A673 (cell line): ENCODE results near the gene EPN1. TPM values are rescaled to one million over a fixed set of nuclear protein-coding genes. Genes with fewer than 3 reads are reported as not detected.

Experiments
- BruUV-seq: library from RNA; stranded (reverse); fragments of 400-500 nt; replicated peaks from 2 replicates; lab custom pipeline; 2021; lab: Mats Ljungman, UMichigan
- CTCF ChIA-PET: fragments of 300-600 bp; sonication (Branson Sonifier 250); formaldehyde crosslinking; loops from one replicate; lab custom pipeline; 2022; ENCODE audit warnings: antibody characterized with exemption; lab: Charles Lee
- POLR2A ChIA-PET: fragments of 300-600 bp; sonication (Branson Sonifier 250); formaldehyde crosslinking; loops from one replicate; lab custom pipeline; 2022; ENCODE audit warnings: antibody characterized with exemption; ENCODE audit not compliant: low non-redundant PET; lab: Charles Lee
- DNase-seq: peaks from one replicate; pipeline ENCODE4 v3.0.0-alpha.2; 2015; ENCODE audit warnings: low spot score
- H3K27ac ChIP-seq: fragments of 200-600 bp; sonication (generic); 2 replicates; pipeline ENCODE4 v1.5.1; 2016; ENCODE audit warnings: mixed run types, low read depth, mild to moderate bottlenecking, mixed read lengths, antibody characterized with exemption, low read length; ENCODE audit not compliant: poor library complexity, severe bottlenecking
- H3K27me3 ChIP-seq: fragments of 200-600 bp; sonication (generic); replicated peaks from 2 replicates; pipeline ENCODE4 v1.6.1; 2017; ENCODE audit warnings: mixed run types, low read depth, mild to moderate bottlenecking, mixed read lengths, antibody characterized with exemption, low read length; ENCODE audit not compliant: insufficient read depth, poor library complexity
- H3K36me3 ChIP-seq: fragments of 200-600 bp; sonication (generic); 2 replicates; pipeline ENCODE4 v1.6.1; 2016; ENCODE audit warnings: mixed run types, mild to moderate bottlenecking, mixed read lengths, antibody characterized with exemption, low read length; ENCODE audit not compliant: insufficient read depth, poor library complexity, severe bottlenecking
- H3K4me1 ChIP-seq: fragments of 200-600 bp; sonication (generic); 2 replicates; pipeline ENCODE4 v1.6.1; 2017; ENCODE audit warnings: mixed run types, mild to moderate bottlenecking, mixed read lengths, antibody characterized with exemption, low read length; ENCODE audit not compliant: insufficient read depth, poor library complexity, severe bottlenecking
- H3K4me3 ChIP-seq: fragments of 200-600 bp; sonication (generic); 2 replicates; pipeline ENCODE4 v1.5.1; 2016; ENCODE audit warnings: low read depth, mixed run types, mild to moderate bottlenecking, mixed read lengths, low read length; ENCODE audit not compliant: poor library complexity, severe bottlenecking
- H3K9me3 ChIP-seq: fragments of 200-600 bp; sonication (generic); 2 replicates; pipeline ENCODE4 v1.6.1; 2016; ENCODE audit warnings: mixed run types, low read depth, mild to moderate bottlenecking, mixed read lengths, antibody characterized with exemption, low read length; ENCODE audit not compliant: poor library complexity, severe bottlenecking
- EZH2 ChIP-seq: fragments of 200-600 bp; sonication (generic); IDR thresholded peaks from 2 replicates; pipeline ENCODE4 v1.6.1; 2017; ENCODE audit warnings: borderline replicate concordance, low read depth, mild to moderate bottlenecking, mixed read lengths, antibody characterized with exemption, low read length; ENCODE audit not compliant: poor library complexity, severe bottlenecking
- intact Hi-C: fragments of 100-400 bp; cut with micrococcal nuclease; formaldehyde crosslinking; loops from one replicate; pipeline ENCODE4 v1.10.0; 2022; ENCODE audit not compliant: unreplicated experiment
- total RNA-seq: library from RNA; stranded (reverse); gene quantifications from 2 replicates; pipeline ENCODE4 v1.2.3, GENCODE V29; 2021
- TF ChIP-seq, protein P1 (sequence below): fragments of 300-800, 200-600 bp; sonication (generic); conservative IDR thresholded peaks from 2 replicates; pipeline ENCODE4 v1.5.1; 2017; ENCODE audit warnings: low read depth, mild to moderate bottlenecking, antibody characterized with exemption, low read length, moderate library complexity, mixed read lengths

Gene EPN1
- total RNA-seq, 1 experiment from 2014 or later, result 178 TPM

DNA sequence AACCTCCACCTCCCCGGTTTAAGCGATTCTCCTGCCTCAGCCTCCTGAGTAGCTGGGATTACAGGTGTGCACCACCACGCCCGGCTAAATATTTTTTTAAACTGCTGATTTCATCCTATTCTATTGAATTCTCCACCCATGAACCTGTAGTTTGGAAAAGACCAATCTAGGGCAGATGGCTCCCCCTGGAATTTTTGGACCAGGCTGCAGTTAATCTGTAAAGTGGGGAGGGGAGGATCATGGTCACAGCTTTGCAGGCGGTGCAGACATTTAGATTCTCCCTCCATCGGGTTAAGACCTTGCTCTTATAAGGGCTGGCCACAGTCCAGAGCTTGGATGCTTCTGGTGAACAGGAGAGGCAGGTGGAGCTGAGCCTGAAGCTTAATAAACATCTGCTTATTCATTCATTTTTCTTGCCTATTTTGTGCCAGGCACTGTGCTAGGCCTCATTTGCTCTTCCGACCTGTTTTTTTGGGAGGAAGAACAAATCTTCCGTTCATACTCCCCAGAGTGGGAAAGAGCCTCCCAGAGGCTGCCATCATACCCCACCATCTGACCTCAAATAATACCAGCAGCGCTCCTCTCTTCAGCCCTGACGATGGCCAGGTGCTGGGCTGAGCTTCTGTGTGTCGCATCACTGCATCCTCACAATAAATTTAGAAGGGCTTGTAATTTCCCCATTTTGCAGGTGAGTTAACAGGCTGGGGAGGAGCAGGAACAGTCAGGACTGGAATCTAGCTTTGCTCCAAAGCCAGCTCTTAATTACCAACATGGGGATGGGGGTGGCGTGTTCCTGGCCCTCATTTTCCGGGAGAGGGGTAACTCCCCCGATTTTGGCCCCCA, 27.9 kb upstream of the EPN1 start:
- no TSS peak for BruUV-seq
- peak overlapping the region; percentile 93 for H3K4me3 ChIP-seq
- ChIA-PET POLR2A (no interaction called here), CTCF (interaction anchor here (0.8 to 1.0 kb wide), 2 partner anchors 14 to 23 kb away, joined by 3 read pairs; partner anchors contain the start of gene ZNF784)
- TF ChIP-seq EZH2, result no peak
- TF ChIP-seq, protein P1, sequence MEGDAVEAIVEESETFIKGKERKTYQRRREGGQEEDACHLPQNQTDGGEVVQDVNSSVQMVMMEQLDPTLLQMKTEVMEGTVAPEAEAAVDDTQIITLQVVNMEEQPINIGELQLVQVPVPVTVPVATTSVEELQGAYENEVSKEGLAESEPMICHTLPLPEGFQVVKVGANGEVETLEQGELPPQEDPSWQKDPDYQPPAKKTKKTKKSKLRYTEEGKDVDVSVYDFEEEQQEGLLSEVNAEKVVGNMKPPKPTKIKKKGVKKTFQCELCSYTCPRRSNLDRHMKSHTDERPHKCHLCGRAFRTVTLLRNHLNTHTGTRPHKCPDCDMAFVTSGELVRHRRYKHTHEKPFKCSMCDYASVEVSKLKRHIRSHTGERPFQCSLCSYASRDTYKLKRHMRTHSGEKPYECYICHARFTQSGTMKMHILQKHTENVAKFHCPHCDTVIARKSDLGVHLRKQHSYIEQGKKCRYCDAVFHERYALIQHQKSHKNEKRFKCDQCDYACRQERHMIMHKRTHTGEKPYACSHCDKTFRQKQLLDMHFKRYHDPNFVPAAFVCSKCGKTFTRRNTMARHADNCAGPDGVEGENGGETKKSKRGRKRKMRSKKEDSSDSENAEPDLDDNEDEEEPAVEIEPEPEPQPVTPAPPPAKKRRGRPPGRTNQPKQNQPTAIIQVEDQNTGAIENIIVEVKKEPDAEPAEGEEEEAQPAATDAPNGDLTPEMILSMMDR, result no peak
- no peaks in the 10 kb centered on the region for H3K9me3 ChIP-seq
- H3K36me3 ChIP-seq, result peaks cover 23% of the 10 kb centered on the region
- peak overlapping the region; percentile 98 for H3K27ac ChIP-seq
- H3K4me1 ChIP-seq, result peaks cover 32% of the 10 kb centered on the region
- intact Hi-C loops, result no loop called here
- no peaks in the 10 kb centered on the region for H3K27me3 ChIP-seq
- DNase-seq, result no peak

DNA sequence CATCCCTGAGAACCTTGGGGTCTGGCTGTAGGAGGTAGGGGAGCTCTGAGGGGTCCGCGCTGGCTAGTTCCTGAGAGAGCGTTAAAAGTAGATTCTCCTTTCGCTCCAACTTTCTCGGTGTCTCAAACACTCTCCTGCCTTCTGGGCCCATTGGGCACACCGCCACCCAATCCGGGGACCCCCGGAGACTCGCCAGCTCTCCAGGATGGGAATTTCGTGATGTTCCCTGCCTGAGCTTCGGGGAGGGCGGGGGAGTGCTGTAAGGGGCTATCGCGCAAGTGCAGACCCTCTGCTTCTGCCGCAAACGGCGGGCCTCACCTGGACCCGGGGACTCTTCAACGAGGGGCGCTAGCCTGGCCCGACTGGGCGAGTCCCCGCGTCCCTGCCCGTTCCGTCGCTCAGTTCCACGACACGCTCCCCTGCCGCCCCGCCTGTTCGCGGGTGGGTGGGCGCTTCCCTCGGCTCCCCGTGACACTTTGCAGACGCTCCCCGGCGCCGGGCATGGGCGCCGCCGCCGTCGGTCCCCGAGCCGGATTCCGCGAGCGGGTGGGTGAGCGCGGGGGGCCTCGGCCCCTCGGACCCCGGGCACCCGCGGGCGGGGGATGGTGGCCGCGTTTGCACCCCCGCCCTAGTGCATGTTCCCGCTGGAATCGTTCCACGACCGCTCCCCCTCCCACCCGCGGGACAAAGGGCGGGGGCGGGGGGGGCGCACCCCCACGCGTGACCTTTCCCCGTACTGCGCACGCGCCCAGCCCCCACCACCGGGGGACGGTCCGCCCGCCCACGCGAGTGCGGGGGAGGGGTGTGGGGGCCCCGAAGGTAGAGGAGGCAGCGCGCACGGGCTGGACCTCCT, 27.1 kb upstream of the EPN1 start, which contains the start of gene CCDC106:
Gene CCDC106, plus strand, starts transcription at position 481 of the 853 bp plus-strand sequence. CDS start 835 bp downstream, outside the sequence.
- Histone ChIP-seq H3K4me3 (peak within 1 kb of the TSS; percentile 93), H3K36me3 (peaks cover 27% of the 10 kb centered on the region), H3K9me3 (no peaks in the 10 kb centered on the region), H3K27ac (peak within 1 kb of the TSS; percentile 98), H3K27me3 (no peaks in the 10 kb centered on the region), H3K4me1 (peaks cover 28% of the 10 kb centered on the region)
- TF ChIP-seq, protein P1, result no peak
- no peak for TF ChIP-seq EZH2
- peak; percentile 92 for DNase-seq
- ChIA-PET POLR2A (interaction anchor here (0.6 kb wide), 1 partner anchor 171 kb away, joined by 3 read pairs; no protein-coding TSS in a partner anchor), CTCF (no interaction called here)
- intact Hi-C loops, result no loop called here
- no TSS peak for BruUV-seq

DNA sequence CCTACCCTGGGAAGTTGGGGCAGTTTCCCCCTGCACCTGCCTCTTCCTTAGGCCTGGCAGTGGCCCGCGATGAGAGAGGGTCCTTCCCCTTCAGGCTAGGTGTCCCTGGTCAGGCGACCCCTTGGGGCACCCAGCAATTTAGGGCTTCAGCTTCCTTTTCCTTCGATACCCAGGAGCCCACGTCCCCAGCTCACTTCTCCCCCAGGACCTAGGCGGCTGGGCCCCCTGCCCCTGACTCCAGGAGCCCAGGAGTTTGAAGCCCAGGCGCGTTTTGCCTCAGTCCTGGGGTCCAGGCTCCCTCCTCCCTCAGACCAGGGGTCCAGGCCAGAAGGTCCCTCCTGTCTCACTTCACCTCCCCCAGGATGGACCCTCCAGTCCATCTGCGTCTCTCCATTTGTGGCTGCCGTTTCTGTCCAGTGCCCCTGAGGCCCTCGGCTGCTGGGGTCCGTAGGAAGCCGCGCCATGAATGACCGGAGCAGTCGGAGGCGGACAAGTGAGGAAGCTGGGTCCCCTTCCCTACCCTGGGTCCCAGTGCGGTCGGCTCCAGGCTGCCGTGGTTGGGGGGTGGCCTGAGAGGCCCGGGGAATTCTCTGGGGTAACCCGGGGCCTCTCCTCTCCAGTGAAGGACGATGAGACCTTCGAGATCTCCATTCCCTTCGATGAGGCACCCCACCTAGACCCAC, 26.3 kb upstream of the EPN1 start:
- CTCF ChIA-PET, result no interaction called here
- no peaks in the 10 kb centered on the region for H3K9me3 ChIP-seq
- intact Hi-C loops, result no loop called here
- H3K36me3 ChIP-seq, result peaks cover 27% of the 10 kb centered on the region
- BruUV-seq, result no TSS peak
- peak overlapping the region; percentile 93 for H3K4me3 ChIP-seq
- DNase-seq, result no peak
- peaks cover 24% of the 10 kb centered on the region for H3K4me1 ChIP-seq
- H3K27me3 ChIP-seq, result no peaks in the 10 kb centered on the region
- POLR2A ChIA-PET, result no interaction called here
- peak overlapping the region; percentile 98 for H3K27ac ChIP-seq
- no peak for TF ChIP-seq EZH2
